ENCODE measurements around the gene ARPC2.
A peak's percentile ranks its signal among the peaks of the same experiment; 100 is the strongest.

ARPC2 gene

DNA sequence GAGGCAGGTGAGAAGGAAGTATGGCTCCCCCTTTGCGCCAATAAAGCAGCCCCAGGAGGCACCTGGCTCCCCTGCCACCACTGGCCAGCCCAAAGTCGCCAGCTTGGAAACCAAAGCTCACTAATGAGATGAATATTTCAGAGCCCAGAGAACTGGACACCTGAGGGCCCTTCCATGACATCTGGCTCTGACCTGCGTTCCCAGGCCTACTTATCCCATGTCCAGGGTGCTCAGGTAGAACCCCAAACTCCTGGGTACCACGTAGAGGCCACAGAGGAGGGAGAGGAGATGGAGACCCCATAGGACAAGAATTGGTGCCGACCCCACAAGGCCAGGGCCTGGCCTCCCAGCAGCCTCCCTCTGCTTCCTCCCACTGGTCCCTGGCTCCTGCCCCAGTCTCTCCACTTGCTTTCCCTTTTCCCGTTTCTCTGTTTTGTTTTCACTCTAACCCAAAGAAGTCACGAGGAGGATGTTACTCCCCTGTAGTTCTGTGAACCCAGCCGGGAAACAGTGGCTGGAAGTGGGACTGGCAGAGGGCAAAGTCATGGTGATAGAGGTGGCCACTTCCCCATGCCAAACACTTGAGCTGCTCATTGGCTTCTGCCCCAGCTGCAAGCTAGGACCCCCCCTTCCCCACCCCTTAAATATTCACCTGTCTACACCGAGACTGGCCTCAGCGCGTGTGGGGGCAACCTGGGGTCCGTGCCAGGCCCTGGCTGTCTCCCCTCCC lies 74.5 kb downstream of the ARPC2 start:
- peak in 1 of 2 donors; percentile 64 for DNase-seq

DNA sequence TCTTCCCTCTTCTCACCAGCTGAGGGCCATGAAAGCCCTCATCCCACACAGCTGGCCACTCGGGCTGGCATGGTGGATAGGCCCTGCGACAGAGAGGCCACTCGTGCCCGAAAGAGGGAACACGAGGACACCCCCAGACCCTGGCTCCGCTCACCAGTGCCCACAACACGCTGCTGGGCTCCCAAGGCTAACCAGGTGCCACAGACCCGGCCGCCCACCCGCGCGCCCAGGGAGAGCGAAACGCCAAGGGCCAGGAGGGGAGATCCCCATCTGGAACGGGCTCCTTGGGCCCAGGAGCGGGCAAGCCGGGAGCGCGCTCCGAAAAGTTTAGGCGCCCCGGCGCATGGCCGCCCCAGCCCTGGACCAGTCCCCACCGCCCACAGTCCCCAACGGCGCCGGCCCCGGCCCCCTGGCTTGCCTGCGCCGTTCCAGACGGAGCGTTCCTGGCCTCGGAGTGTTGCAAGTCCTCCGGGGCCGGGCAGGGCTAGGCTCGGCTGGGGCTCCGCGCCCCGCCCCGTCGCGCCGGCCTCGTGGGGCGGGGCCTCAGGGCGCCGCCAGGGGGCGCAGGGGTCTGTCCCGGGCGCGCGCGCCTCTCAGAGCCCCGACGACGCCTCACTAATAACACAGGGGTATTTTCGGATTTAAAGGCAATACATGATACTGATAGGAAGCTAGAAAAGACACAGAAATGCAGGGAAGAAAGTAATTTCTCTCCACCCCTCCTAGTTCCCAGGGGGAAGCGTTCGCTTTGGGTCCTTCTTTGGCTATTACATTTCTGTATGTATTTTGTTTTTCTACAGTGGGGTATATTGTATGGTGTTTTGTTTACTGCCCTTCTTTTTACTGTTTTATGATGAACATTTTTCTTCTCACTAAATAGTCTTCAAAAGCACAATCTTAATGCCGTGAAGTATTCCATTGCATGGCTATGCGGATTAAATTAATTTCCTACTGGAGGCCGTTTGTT lies 75.3 kb downstream of the ARPC2 start, which contains the start of gene TMBIM1:
Gene TMBIM1 (minus strand): TSS at position 456 of the 967 bp plus-strand sequence. CDS start 10,362 bp downstream, outside the sequence.
- DNase-seq: peak; percentile 56 to 79

- DNase-seq: no peak
These were observed 76.9 kb downstream of the ARPC2 start for GRCh38 chr2:218293715-218294429.

- no peak for DNase-seq
These were observed 77.5 kb downstream of the ARPC2 start for GRCh38 chr2:218294430-218295022.

- DNase-seq: no peak
These were observed 78.0 kb downstream of the ARPC2 start for GRCh38 chr2:218295029-218295428.

- DNase-seq: no peak
These were observed 79.2 kb downstream of the ARPC2 start for GRCh38 chr2:218296200-218296599.

- DNase-seq: peak; percentile 69 to 70
These were observed 79.9 kb downstream of the ARPC2 start for GRCh38 chr2:218296847-218297246.

GRCh38 chr2:218298314-218298875 lies 81.4 kb downstream of the ARPC2 start:
- DNase-seq: peak; percentile 31 to 57

DNA sequence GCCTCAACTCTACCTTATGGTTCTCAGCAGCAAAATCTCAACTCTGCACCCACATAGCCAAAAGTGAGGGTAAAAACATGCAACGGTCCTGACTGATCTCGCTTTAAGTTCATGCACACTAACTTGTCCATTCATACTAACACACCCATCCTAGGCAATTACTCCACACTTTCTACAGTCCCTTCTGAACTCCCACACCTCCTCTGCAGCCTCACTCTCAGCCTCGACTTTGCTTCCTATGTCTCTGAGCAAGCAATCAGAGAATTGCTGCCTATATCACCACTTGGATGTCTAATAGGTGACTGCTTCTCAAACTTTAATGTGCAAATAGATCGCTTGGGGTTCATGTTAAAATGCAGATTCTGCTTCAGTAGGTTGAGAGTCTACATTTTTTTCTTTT lies 83.2 kb downstream of the ARPC2 start:
- DNase-seq: no peak

GRCh38 chr2:218301176-218301819 lies 84.3 kb downstream of the ARPC2 start:
- DNase-seq: peak; percentile 56 to 76
